AG04450 (cell line): Measurements from ENCODE around the gene TMEM182. TPM values are rescaled to one million over a fixed set of nuclear protein-coding genes. Genes with fewer than 3 reads are reported as not detected.

ENCODE experiments used
- CTCF ChIA-PET: fragments of 300-600, 350-600 bp; formaldehyde crosslinking; extraction: SDS; loops from one replicate; lab custom pipeline; 2022; ENCODE audit warnings: antibody characterized with exemption, inconsistent platforms; lab: Charles Lee
- POLR2A ChIA-PET: fragments of 350-600 bp; formaldehyde crosslinking; extraction: SDS; loops from one replicate; lab custom pipeline; 2021; ENCODE audit warnings: antibody characterized with exemption, inconsistent platforms; lab: Yijun Ruan, JAX
- DNase-seq: peaks from one replicate; pipeline ENCODE4 v3.0.0-alpha.2; 2011; ENCODE audit warnings: low read depth, low spot score
- H3K27ac ChIP-seq: one replicate; pipeline ENCODE4 v1.5.1; 2012; ENCODE audit warnings: low read depth, low read length, control low read depth
- H3K27me3 ChIP-seq: one replicate; pipeline ENCODE4 v1.6.0; 2012; ENCODE audit warnings: low read length; ENCODE audit not compliant: control insufficient read depth, insufficient read depth
- H3K4me3 ChIP-seq: 2 replicates; pipeline ENCODE4 v1.5.1; 2011; ENCODE audit warnings: mild to moderate bottlenecking, low read depth, low read length, control low read depth
- H3K9me3 ChIP-seq: 2 replicates; pipeline ENCODE4 v1.5.1; 2012; ENCODE audit warnings: low read length; ENCODE audit not compliant: control insufficient read depth, insufficient read depth
- polyA plus RNA-seq: library from polyadenylated mRNA; depleted of rRNA; stranded (reverse); fragments of >200 nt; gene quantifications from 2 replicates; pipeline ENCODE4 v1.2.3, GENCODE V29; 2011
- TF ChIP-seq, protein P1 (sequence below): IDR thresholded peaks from 2 replicates; pipeline ENCODE4 v1.5.1; 2011; ENCODE audit warnings: low read depth, low read length, control low read depth, inconsistent platforms

TMEM182 gene
- polyA plus RNA-seq, 1 experiment = 3.6 TPM

DNA sequence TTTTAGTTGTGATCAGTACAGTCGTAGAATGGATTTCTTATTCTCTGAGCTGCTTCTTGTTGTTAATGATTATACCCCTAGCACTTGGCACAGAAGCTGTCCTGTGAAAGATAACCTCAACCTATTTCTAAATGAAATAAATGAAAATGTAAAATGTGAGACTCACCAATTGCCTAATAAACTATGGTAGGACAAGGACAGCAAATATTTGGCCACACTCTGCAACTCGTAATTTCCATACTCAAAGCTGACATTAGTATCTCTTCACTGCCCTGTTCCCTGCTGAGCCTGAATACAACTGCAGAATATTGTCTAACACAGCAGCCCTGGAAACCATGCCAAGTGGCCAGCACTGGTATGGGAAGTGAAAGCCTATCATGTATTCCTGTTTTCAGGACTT, 34.5 kb downstream of the TMEM182 start:
- no peaks in the 10 kb centered on the region for H3K27me3 ChIP-seq
- TF ChIP-seq, protein P1, sequence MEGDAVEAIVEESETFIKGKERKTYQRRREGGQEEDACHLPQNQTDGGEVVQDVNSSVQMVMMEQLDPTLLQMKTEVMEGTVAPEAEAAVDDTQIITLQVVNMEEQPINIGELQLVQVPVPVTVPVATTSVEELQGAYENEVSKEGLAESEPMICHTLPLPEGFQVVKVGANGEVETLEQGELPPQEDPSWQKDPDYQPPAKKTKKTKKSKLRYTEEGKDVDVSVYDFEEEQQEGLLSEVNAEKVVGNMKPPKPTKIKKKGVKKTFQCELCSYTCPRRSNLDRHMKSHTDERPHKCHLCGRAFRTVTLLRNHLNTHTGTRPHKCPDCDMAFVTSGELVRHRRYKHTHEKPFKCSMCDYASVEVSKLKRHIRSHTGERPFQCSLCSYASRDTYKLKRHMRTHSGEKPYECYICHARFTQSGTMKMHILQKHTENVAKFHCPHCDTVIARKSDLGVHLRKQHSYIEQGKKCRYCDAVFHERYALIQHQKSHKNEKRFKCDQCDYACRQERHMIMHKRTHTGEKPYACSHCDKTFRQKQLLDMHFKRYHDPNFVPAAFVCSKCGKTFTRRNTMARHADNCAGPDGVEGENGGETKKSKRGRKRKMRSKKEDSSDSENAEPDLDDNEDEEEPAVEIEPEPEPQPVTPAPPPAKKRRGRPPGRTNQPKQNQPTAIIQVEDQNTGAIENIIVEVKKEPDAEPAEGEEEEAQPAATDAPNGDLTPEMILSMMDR = no peak
- POLR2A ChIA-PET = no interaction called here

DNA sequence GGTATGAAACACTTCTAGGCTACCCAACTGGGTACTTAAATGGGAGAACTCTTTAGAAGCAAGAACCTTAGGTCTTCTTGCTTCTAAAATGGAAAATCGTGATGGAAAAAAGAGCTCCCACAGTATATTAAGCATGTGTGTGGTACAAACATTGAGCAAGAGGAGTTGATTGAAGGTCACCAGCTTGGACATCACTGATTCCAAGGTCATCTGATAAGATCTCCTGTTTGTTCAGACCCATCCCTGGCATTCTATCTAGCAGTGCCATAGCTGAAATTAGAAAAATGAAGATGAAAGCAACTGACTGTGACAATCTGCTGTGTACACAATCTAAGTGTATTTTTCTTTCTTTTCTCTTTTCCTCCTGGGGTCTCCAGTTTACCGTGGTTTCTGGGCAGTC, 35.7 kb downstream of the TMEM182 start:
- no peak for DNase-seq
- POLR2A ChIA-PET = no interaction called here
- no peak overlapping the region for H3K27ac ChIP-seq
- TF ChIP-seq, protein P1 = no peak
- peaks cover 14% of the 10 kb centered on the region for H3K9me3 ChIP-seq
- no peaks in the 10 kb centered on the region for H3K27me3 ChIP-seq
- no peak overlapping the region for H3K4me3 ChIP-seq
- CTCF ChIA-PET = interaction anchor here (2.7 to 6.3 kb wide), 2 partner anchors 8 to 44 kb away, joined by 23 to 31 read pairs; no protein-coding TSS in a partner anchor

More for the DNA sequence above, 34.5 kb downstream of the TMEM182 start:
- DNase-seq = no peak
- CTCF ChIA-PET = interaction anchor here (2.7 to 6.3 kb wide), 2 partner anchors 9 to 43 kb away, joined by 23 to 31 read pairs; no protein-coding TSS in a partner anchor
- Histone ChIP-seq H3K9me3 (peaks cover 5% of the 10 kb centered on the region; the same call in 1 of the 2 replicates), H3K4me3 (no peak overlapping the region), H3K27ac (no peak overlapping the region)

DNA sequence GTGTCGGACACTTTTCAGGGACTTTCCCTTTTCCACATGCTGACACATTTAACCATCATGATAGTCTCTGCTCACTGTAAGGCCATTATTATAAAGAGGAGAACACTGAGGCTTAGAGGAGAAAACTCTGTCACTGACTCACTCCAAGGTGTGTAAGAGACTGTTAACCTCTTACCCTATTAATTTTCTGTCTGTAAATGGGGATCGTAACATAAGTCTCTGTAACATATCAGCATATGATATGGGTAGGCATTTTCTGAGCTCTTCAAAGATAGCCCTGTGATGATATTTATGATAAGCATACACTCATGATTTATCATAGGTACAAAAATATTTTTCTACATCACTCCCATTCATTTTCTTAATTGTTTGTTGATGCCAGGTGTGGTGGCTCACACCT, 36.4 kb downstream of the TMEM182 start:
- TF ChIP-seq, protein P1 = no peak
- no peak overlapping the region for H3K27ac ChIP-seq
- H3K9me3 ChIP-seq = peaks cover 14% of the 10 kb centered on the region
- no peak overlapping the region for H3K4me3 ChIP-seq
- DNase-seq = no peak
- H3K27me3 ChIP-seq = no peaks in the 10 kb centered on the region
- ChIA-PET POLR2A (no interaction called here), CTCF (interaction anchor here (6.3 kb wide), 1 partner anchor 45 kb away, joined by 31 read pairs; no protein-coding TSS in a partner anchor)

DNA sequence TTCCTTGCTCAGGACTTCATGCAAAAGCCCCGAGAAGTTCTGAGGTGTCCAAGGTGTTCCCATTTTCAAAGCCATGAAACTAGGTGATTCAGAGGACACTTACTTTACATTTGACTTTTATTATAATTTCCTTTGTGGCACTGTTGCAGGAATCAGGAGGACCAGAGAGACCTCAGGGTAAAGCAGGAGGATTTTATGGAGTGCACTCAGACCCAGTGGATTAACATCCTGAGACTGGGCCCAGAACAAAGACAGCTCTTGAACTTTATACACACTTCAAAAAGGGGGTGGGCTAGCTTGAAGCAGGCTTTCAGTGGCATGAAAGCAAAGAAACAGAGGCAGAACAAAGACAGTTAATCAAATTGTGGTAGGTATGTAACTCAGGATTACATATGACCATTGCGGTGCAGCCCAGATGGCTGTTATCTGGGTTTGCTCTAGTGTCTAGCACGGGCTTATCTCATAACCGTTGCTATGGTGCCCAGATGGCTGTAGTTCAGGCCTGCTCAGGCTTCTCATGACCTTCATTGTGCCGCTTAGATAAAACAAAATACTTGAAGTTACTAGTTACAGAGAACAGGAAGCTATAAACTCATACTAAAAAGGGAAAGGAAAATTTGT, 39.4 kb downstream of the TMEM182 start:
- no peak for DNase-seq
- H3K4me3 ChIP-seq = no peak overlapping the region
- H3K27me3 ChIP-seq = no peaks in the 10 kb centered on the region
- H3K27ac ChIP-seq = no peak overlapping the region
- H3K9me3 ChIP-seq = peaks cover 14% of the 10 kb centered on the region
- CTCF ChIA-PET = interaction anchor here (1.2 to 6.3 kb wide), 2 partner anchors 48 to 329 kb away, joined by 4 to 31 read pairs; no protein-coding TSS in a partner anchor
- POLR2A ChIA-PET = no interaction called here
- TF ChIP-seq, protein P1 = no peak
